GM06990 (cell line): ENCODE measurements around the gene UBXN2A.

Source experiments
- DNase-seq: peaks from one replicate; pipeline ENCODE4 v3.0.0-alpha.2; 2011; ENCODE audit not compliant: insufficient read length; ENCODE audit errors: extremely low read depth
- H3K27me3 ChIP-seq: replicated peaks from 2 replicates; pipeline ENCODE4 v1.6.0; 2011; ENCODE audit warnings: low read length; ENCODE audit not compliant: control insufficient read depth, insufficient read depth
- H3K36me3 ChIP-seq: 2 replicates; pipeline ENCODE4 v1.5.1; 2011; ENCODE audit warnings: low read length; ENCODE audit not compliant: control insufficient read depth, insufficient read depth
- H3K4me3 ChIP-seq: replicated peaks from 2 replicates; pipeline ENCODE4 v1.5.1; 2011; ENCODE audit warnings: low read depth, mild to moderate bottlenecking, control low read depth, low read length
- TF ChIP-seq, protein P1 (sequence below): IDR thresholded peaks from 2 replicates; pipeline ENCODE4 v1.5.1; 2011; ENCODE audit warnings: low read length, control low read depth, mild to moderate bottlenecking, inconsistent platforms; ENCODE audit not compliant: insufficient read depth, poor library complexity, severe bottlenecking

Gene UBXN2A

GRCh38 chr2:24046930-24047702, 106.9 kb downstream of the UBXN2A start, which contains the start of gene WDCP:
Gene WDCP, minus strand, starts transcription at chr2:24047391. Its CDS starts 7,897 bp downstream, at chr2:24039494.
- peak; percentile 87 for DNase-seq
- TF ChIP-seq, protein P1, sequence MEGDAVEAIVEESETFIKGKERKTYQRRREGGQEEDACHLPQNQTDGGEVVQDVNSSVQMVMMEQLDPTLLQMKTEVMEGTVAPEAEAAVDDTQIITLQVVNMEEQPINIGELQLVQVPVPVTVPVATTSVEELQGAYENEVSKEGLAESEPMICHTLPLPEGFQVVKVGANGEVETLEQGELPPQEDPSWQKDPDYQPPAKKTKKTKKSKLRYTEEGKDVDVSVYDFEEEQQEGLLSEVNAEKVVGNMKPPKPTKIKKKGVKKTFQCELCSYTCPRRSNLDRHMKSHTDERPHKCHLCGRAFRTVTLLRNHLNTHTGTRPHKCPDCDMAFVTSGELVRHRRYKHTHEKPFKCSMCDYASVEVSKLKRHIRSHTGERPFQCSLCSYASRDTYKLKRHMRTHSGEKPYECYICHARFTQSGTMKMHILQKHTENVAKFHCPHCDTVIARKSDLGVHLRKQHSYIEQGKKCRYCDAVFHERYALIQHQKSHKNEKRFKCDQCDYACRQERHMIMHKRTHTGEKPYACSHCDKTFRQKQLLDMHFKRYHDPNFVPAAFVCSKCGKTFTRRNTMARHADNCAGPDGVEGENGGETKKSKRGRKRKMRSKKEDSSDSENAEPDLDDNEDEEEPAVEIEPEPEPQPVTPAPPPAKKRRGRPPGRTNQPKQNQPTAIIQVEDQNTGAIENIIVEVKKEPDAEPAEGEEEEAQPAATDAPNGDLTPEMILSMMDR: no peak
- H3K4me3 ChIP-seq: peak within 1 kb of the TSS; percentile 80
- H3K27me3 ChIP-seq: no peaks in the 10 kb centered on the region
- H3K36me3 ChIP-seq: no peaks in the 10 kb centered on the region

DNA sequence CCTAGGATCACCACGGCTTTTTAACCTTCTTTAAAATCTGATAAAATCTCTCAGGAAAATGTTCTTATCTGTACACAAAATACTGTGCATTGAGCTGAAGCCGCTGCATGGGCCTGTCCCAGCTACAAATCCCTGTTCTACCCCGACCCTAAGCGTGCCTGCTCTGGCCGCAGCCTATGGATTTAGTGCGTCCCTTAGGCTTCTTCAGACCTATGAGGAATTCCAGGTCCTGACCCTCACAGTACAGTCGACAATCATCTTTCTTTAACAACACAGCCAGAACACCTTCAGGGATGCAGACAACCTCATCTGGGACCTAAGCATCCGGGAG, 107.4 kb downstream of the UBXN2A start:
- Histone ChIP-seq H3K4me3 (no peak overlapping the region), H3K36me3 (no peaks in the 10 kb centered on the region), H3K27me3 (no peaks in the 10 kb centered on the region)
- DNase-seq: no peak
- TF ChIP-seq, protein P1: no peak

DNA sequence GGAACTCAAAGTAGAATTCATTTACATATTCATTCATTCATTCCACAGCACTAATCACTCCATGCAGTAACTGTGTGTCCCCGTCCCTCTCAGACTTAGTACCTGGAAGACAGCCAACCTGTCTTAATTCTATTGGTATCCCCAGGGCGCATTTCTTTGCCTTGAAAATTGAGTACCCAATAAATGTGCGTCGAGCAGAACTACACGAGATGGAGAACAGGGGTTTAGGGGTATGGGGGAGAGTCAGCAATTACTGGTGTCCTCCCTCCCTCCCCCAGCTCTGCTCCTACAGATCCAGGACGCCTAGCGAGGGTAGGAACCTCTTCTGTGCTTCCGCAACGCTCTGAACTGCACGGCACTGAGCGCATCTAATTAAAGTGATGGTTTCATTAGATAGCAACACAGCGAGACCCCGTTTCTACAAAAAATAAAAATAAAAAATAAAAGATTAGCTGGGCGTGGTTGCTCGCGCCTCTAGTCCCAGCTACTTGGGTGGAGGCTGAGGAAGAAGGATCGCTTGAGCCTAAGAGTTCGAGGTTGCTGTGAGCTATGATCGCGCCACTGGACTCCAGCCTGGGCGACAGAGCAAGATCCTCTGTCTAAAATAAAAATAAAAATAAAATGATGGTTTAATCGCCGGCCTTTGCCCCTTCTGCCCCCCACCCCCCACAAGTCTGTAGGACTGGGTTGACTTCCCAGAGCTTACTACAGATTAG, 108.7 kb downstream of the UBXN2A start:
- DNase-seq: no peak
- Histone ChIP-seq H3K27me3 (no peaks in the 10 kb centered on the region), H3K36me3 (no peaks in the 10 kb centered on the region), H3K4me3 (peak overlapping the region; percentile 70)
- TF ChIP-seq, protein P1: no peak

DNA sequence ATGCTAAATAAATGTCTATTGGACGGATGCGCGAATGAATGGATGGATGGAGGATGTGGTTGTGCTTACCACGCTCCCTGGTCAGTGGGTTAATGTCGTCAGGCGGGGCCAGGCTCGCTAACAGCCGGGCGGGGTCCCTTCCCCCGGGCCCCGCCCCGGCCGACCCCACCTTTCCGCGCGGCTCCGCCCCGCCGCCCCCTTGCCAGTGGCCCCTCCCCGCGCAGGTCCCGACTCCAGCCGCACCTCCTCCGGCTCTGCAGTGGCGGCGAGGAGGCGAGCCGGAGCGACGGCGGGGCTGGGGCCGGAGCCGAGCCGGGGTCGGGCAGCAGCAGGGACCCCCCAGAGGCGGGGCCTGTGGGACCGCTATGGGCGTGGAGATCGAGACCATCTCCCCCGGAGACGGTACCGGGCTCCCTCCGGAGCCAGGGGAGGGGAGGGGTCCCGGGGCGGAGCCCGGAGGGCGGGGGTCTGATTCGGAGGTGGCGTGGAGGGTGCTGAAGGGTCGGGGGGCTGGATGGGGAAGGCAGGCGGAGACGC, 109.3 kb downstream of the UBXN2A start, which contains the start of gene FKBP1B:
Gene FKBP1B, plus strand, starts transcription at position 257 of the 537 bp plus-strand sequence. Its CDS starts 109 bp downstream, at position 366.
- peak within 1 kb of the TSS; percentile 70 for H3K4me3 ChIP-seq
- peak; percentile 78 for DNase-seq
- TF ChIP-seq, protein P1: no peak

GRCh38 chr2:24050041-24050979, 110.0 kb downstream of the UBXN2A start:
- DNase-seq: peak; percentile 20
- Histone ChIP-seq H3K36me3 (no peaks in the 10 kb centered on the region), H3K4me3 (peak overlapping the region; percentile 70), H3K27me3 (no peaks in the 10 kb centered on the region)
- TF ChIP-seq, protein P1: no peak

More for the DNA sequence above, 109.3 kb downstream of the UBXN2A start, which contains the start of gene FKBP1B:
- H3K36me3 ChIP-seq: no peaks in the 10 kb centered on the region
- H3K27me3 ChIP-seq: no peaks in the 10 kb centered on the region
